PC-9 (cell line): ENCODE data around the gene UBAP2. TPM values are rescaled to one million over a fixed set of nuclear protein-coding genes. Genes with fewer than 3 reads are reported as not detected.

ENCODE experiments used
- BruUV-seq: library from RNA; stranded (reverse); fragments of 400-500 nt; replicated peaks from 2 replicates; lab custom pipeline; 2021; lab: Mats Ljungman, UMichigan
- CTCF ChIA-PET: fragments of 300-600 bp; sonication (Branson Sonifier 250); formaldehyde crosslinking; loops from one replicate; lab custom pipeline; 2022; ENCODE audit warnings: antibody characterized with exemption; lab: Charles Lee
- POLR2A ChIA-PET: fragments of 300-600 bp; sonication (Branson Sonifier 250); formaldehyde crosslinking; loops from one replicate; lab custom pipeline; 2022; ENCODE audit warnings: antibody characterized with exemption; ENCODE audit not compliant: unreplicated experiment; lab: Charles Lee
- DNase-seq, 2 experiments: peaks; one replicate each; pipeline versions ENCODE4 v3.0.0 to v3.0.0-alpha.2; 2015 to 2022; ENCODE audit warnings: mixed read lengths in 1 of 2
- H2AFZ ChIP-seq: fragments of 200-600 bp; sonication (generic); 2 replicates; pipeline ENCODE4 v1.8.1; 2017; ENCODE audit warnings: antibody characterized with exemption
- H3F3A ChIP-seq: fragments of 200-600 bp; sonication (generic); 2 replicates; pipeline ENCODE4 v1.8.1; 2017; ENCODE audit warnings: antibody characterized with exemption, mild to moderate bottlenecking, low read depth; ENCODE audit not compliant: insufficient read depth
- H3K27ac ChIP-seq: fragments of 200-600 bp; sonication (generic); 2 replicates; pipeline ENCODE4 v1.6.1; 2016; ENCODE audit warnings: mixed run types
- H3K27me3 ChIP-seq: fragments of 200-600 bp; sonication (generic); 2 replicates; pipeline ENCODE4 v1.6.1; 2016; ENCODE audit warnings: low read depth, mixed run types; ENCODE audit not compliant: insufficient read depth
- H3K36me3 ChIP-seq: fragments of 200-600 bp; sonication (generic); 2 replicates; pipeline ENCODE4 v1.6.1; 2016; ENCODE audit warnings: low read depth, mixed run types
- H3K4me1 ChIP-seq: fragments of 200-600 bp; sonication (generic); replicated peaks from 2 replicates; pipeline ENCODE4 v1.6.1; 2016; ENCODE audit warnings: mixed run types; ENCODE audit not compliant: insufficient read depth
- H3K4me2 ChIP-seq: fragments of 200-600 bp; sonication (generic); 2 replicates; pipeline ENCODE4 v1.6.1; 2017; ENCODE audit warnings: mixed run types
- H3K4me3 ChIP-seq: fragments of 200-600 bp; sonication (generic); 2 replicates; pipeline ENCODE4 v1.6.1; 2016; ENCODE audit warnings: mixed run types
- H3K79me2 ChIP-seq: fragments of 200-600 bp; sonication (generic); 2 replicates; pipeline ENCODE4 v1.6.1; 2017; ENCODE audit warnings: low read depth, mixed run types
- H3K9me2 ChIP-seq: fragments of 200-600 bp; sonication (generic); 2 replicates; pipeline ENCODE4 v1.8.1; 2017; ENCODE audit warnings: mild to moderate bottlenecking; ENCODE audit not compliant: insufficient read depth
- H3K9me3 ChIP-seq: fragments of 200-600 bp; sonication (generic); 2 replicates; pipeline ENCODE4 v1.8.1; 2016; ENCODE audit warnings: low read depth; ENCODE audit not compliant: insufficient read depth
- H4K20me1 ChIP-seq: fragments of 200-600 bp; sonication (generic); 2 replicates; pipeline ENCODE4 v1.8.1; 2017; ENCODE audit not compliant: insufficient read depth
- EZH2 ChIP-seq: fragments of 200-600 bp; sonication (generic); IDR thresholded peaks from 2 replicates; pipeline ENCODE4 v1.8.0; 2017; ENCODE audit warnings: antibody characterized with exemption, low read depth
- intact Hi-C: fragments of 100-400 bp; cut with micrococcal nuclease; formaldehyde crosslinking; loops from one replicate; pipeline ENCODE4 v1.10.0; 2022; ENCODE audit not compliant: unreplicated experiment
- total RNA-seq: library from RNA; stranded (reverse); gene quantifications from 2 replicates; pipeline ENCODE4 v1.2.3, GENCODE V29; 2021
- TF ChIP-seq, protein P1 (sequence below): fragments of 200-600 bp; sonication (generic); conservative IDR thresholded peaks from 2 replicates; pipeline ENCODE4 v1.6.1; 2017; ENCODE audit warnings: mixed run types, antibody characterized with exemption, mild to moderate bottlenecking, moderate library complexity

Gene UBAP2
- total RNA-seq, 1 experiment from 2014 or later: 27.6 TPM

GRCh38 chr9:33995449-33995848 lies 53.2 kb downstream of the UBAP2 start:
- Histone ChIP-seq H3K27me3 (no peaks in the 10 kb centered on the region), H3F3A (peaks cover 6% of the 10 kb centered on the region; the same call in 1 of the 2 replicates), H2AFZ (no peak overlapping the region), H3K79me2 (no peaks in the 10 kb centered on the region), H3K4me1 (no peaks in the 10 kb centered on the region), H3K9me3 (no peaks in the 10 kb centered on the region), H3K4me3 (no peak overlapping the region), H3K36me3 (peaks cover 5% of the 10 kb centered on the region), H3K9me2 (no peaks in the 10 kb centered on the region), H3K27ac (no peak overlapping the region), H4K20me1 (no peaks in the 10 kb centered on the region; the same call in 1 of the 2 replicates), H3K4me2 (no peak overlapping the region)
- intact Hi-C loops: no loop called here
- ChIA-PET CTCF (interaction anchor here (0.7 kb wide), 1 partner anchor 88 kb away, joined by 5 read pairs; no protein-coding TSS in a partner anchor), POLR2A (no interaction called here)
- BruUV-seq: no TSS peak
- DNase-seq: no peak
- TF ChIP-seq, protein P1, sequence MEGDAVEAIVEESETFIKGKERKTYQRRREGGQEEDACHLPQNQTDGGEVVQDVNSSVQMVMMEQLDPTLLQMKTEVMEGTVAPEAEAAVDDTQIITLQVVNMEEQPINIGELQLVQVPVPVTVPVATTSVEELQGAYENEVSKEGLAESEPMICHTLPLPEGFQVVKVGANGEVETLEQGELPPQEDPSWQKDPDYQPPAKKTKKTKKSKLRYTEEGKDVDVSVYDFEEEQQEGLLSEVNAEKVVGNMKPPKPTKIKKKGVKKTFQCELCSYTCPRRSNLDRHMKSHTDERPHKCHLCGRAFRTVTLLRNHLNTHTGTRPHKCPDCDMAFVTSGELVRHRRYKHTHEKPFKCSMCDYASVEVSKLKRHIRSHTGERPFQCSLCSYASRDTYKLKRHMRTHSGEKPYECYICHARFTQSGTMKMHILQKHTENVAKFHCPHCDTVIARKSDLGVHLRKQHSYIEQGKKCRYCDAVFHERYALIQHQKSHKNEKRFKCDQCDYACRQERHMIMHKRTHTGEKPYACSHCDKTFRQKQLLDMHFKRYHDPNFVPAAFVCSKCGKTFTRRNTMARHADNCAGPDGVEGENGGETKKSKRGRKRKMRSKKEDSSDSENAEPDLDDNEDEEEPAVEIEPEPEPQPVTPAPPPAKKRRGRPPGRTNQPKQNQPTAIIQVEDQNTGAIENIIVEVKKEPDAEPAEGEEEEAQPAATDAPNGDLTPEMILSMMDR: no peak
- no peak for TF ChIP-seq EZH2

- TF ChIP-seq, protein P1: no peak
- no peak for TF ChIP-seq EZH2
- no peaks in the 10 kb centered on the region for H3K27me3 ChIP-seq
- intact Hi-C loops: no loop called here
- H3K79me2 ChIP-seq: no peaks in the 10 kb centered on the region
- ChIA-PET POLR2A (no interaction called here), CTCF (no interaction called here)
- no peak overlapping the region for H3K27ac ChIP-seq
- H3F3A ChIP-seq: peaks cover 6% of the 10 kb centered on the region; the same call in 1 of the 2 replicates
- no peaks in the 10 kb centered on the region for H3K9me2 ChIP-seq
- no peaks in the 10 kb centered on the region for H3K4me1 ChIP-seq
- no TSS peak for BruUV-seq
- no peak overlapping the region for H3K4me2 ChIP-seq
- peaks cover 5% of the 10 kb centered on the region for H3K36me3 ChIP-seq
- DNase-seq: no peak
- no peak overlapping the region for H2AFZ ChIP-seq
- H4K20me1 ChIP-seq: no peaks in the 10 kb centered on the region; the same call in 1 of the 2 replicates
- H3K4me3 ChIP-seq: no peak overlapping the region
- no peaks in the 10 kb centered on the region for H3K9me3 ChIP-seq
Measured at GRCh38 chr9:33993104-33993503, 55.6 kb downstream of the UBAP2 start.

DNA sequence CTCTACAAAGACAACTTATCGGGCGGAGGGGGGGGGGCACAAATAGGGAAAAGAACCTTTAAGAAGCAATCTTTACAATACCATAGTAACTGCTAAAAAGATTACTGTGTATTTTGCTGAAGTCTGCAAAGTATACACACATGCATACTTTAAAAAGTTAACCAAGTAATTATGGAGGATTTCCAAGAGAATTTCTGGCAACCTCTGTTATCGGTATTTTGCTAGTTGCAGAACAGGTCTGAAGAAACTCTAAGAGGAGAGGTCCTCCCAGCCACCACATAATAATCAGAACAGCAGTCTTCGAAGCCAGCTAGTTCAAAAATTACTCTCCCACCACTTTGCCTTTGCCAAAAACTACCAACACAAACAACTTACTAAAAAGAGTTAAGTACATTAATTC lies 56.1 kb downstream of the UBAP2 start:
- no peaks in the 10 kb centered on the region; the same call in 1 of the 2 replicates for H4K20me1 ChIP-seq
- H3K9me2 ChIP-seq: no peaks in the 10 kb centered on the region
- H3K36me3 ChIP-seq: peaks cover 5% of the 10 kb centered on the region
- H3K27ac ChIP-seq: no peak overlapping the region
- peaks cover 6% of the 10 kb centered on the region; the same call in 1 of the 2 replicates for H3F3A ChIP-seq
- H3K4me3 ChIP-seq: no peak overlapping the region
- H2AFZ ChIP-seq: no peak overlapping the region
- ChIA-PET CTCF (no interaction called here), POLR2A (no interaction called here)
- H3K4me1 ChIP-seq: no peaks in the 10 kb centered on the region
- H3K27me3 ChIP-seq: no peaks in the 10 kb centered on the region
- H3K4me2 ChIP-seq: no peak overlapping the region
- no peaks in the 10 kb centered on the region for H3K9me3 ChIP-seq
- H3K79me2 ChIP-seq: no peaks in the 10 kb centered on the region
- intact Hi-C loops: no loop called here
- no TSS peak for BruUV-seq
- DNase-seq: no peak
- TF ChIP-seq EZH2: no peak
- TF ChIP-seq, protein P1: no peak
